Epithelial cell of prostate (primary cell): Measurements from ENCODE around the gene SLC7A5.
"Not testable (repeated sequence)": the region's sequence is repeated elsewhere in the genome, so short reads cannot be mapped to it uniquely, and the experiment has no call there.

Source experiments
- DNase-seq: peaks from one replicate; pipeline ENCODE4 v3.0.0-alpha.2; 2011; ENCODE audit warnings: low read depth, low spot score
- H3K27ac ChIP-seq: fragments of 450-650 bp; 2 replicates; pipeline ENCODE4 v1.5.1; 2017; ENCODE audit warnings: mild to moderate bottlenecking

SLC7A5 gene

DNA sequence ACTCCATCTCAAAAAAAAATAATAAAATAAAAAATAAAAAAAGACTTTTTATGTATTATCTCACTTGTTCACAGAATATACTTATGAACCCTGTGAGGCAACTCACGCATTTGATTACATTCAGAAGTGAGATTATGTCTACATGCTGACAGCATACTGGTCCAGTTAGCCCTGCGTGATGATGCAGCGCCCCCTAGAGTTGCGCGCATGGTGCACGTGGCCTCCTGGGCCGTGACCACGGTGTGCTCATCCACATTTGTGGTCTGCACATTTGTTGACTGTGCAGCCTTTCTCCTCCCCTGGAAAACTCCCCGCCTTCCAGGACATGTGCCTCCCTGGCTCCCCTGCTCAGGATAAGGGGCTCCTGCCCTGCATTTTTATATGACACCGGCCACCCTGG is 20.5 kb upstream of the SLC7A5 start:
- not testable (repeated sequence) for H3K27ac ChIP-seq, DNase-seq

- DNase-seq, H3K27ac ChIP-seq: not testable (repeated sequence)
Observed at GRCh38 chr16:87888346-87888745, 19.0 kb upstream of the SLC7A5 start.

DNA sequence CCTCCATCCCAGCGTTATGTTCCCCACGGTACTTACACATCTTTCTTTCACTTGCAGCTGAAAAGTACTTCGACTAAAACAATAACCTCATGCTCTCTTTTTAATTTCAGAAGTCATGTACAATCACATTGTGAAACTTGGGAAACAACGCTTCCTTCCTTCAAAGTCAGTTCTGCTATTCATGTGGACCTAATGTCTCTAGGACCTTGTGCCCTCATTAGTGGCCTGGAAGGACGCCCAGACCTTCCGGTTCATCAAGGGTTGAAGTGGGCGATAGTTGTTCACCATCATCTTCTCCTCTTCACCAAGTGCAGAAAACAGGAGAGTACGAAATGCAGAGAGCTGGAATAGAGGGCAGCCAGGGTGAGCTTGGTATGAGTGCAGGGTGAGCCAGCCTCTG is 18.6 kb upstream of the SLC7A5 start:
- not testable (repeated sequence) for DNase-seq, H3K27ac ChIP-seq

DNA sequence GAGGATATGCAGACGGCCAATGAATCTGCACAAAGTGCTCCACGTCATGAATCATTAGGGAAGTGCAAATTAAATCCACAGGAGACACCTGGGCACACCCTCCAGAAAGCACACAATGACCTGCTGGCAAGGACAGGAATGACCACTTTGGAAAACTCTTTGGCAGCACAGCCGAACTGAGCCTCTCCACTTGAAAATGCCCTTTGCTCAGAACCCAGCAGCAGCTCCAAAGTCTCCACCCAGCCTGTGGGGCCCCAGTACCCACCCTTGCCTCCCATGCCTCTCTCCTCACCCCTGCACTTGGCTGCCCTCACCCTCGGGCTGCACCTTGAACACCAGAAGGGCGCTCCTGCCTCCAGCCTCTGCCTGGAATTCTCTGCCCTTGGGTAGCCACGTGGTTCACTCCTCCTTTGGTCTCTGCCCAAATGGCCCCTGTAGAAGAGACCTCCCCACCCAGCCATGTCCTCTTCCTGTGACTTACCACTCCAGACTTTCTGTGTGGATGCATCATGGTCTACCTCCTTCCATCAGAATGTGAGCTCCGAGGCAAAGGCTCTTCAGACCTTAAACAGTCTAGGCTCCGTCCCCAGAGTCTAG is 16.2 kb upstream of the SLC7A5 start:
- not testable (repeated sequence) for H3K27ac ChIP-seq, DNase-seq

- no peak for DNase-seq
- no peak overlapping the region for H3K27ac ChIP-seq
Observed at GRCh38 chr16:87882436-87883019, 13.2 kb upstream of the SLC7A5 start.

DNA sequence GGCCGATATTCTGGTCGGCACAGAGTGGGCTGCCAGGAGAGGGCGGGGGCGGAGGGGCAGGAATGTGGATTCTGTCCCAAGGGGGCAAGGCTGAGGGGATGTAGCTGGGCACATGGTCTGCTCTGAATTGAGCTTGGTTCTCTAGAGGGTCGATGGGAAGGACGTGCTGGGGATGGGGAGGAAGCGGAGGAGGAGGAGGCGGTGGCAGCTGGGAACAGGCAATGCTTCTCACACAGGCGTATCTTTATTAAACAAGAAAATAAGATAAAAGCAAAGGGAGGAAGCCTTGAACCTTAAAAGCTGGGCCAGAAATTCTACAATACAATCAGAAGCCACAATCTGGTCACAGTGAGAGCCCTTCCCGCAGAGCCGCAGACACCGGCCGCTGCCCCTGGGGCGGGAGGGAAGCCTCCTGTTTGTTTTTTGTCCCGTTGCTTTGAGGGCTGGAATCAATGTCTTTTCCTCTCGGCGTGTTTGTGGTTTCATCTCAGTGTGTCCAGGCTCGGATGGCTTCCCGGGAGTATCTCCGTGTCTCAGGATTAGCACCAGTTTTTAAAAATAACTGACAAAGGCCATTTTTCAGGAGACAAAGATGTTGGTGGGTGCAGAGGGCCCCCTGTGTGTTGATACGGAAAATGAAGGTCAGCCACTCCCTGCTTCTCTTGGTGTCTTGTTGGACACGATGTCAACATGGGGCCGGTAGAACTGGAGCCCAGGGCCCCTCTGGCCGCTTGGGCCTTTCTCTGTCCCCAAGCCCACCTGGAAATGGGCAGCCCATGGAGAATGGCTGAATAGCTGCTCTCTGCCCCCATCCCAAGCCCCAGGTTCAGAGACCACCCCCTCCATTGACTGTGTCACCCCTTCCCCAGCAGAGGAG is 12.3 kb upstream of the SLC7A5 start:
- DNase-seq = no peak
- no peak overlapping the region for H3K27ac ChIP-seq

- no peak overlapping the region for H3K27ac ChIP-seq
- DNase-seq = no peak
Observed at GRCh38 chr16:87880117-87880696, 10.9 kb upstream of the SLC7A5 start.

GRCh38 chr16:87879411-87880013 is 10.2 kb upstream of the SLC7A5 start:
- H3K27ac ChIP-seq, DNase-seq: not testable (repeated sequence)

DNA sequence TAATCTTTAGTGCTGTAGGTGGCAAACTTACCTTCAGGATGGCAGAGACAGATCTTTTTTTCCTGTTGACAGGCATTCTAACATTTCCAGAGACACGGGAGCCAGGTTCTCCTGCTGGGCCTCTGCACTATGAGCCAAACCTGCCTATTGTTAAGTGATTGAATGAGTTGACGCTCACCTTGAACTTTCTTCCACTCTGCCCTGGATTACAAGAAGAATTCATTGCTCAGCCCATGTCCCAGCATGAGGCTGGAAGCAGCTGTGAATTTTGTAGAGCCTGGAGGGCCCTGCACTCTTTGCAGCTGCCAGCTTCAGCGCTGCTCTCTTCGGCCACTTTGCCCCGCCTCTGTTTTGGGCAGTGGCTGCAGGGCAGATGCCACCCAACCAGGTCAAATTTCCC is 9.4 kb upstream of the SLC7A5 start:
- no peak overlapping the region for H3K27ac ChIP-seq
- no peak for DNase-seq

DNA sequence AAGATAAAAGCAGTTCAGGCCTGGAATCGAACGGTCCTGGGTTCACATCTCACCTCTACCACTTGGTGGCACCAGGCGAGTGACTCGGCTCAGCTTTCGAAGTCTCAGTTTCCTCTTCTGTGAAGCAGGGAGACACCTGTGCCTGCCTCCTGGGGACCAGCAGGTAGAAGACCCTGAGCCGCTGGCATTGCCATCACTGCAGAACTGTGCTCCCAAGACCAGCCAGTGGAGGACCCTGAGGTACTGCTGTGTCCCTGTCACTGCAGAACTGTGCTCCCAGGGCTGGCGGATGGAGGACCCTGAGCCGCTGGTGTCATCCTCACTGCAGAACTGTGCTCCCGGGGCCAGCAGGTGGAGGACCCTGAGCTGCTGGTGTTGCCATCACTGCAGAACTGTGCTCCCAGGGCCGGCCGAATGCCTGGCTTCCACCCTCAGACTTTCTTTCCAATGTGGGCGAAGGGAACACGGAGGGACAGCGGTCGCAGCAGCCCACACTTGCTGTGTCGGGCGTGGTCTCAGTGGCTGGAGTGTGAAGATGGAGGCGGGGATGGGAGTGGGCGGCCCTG is 8.7 kb upstream of the SLC7A5 start:
- H3K27ac ChIP-seq = no peak overlapping the region
- DNase-seq = no peak

GRCh38 chr16:87874639-87875427 is 5.5 kb upstream of the SLC7A5 start:
- DNase-seq = no peak
- no peak overlapping the region for H3K27ac ChIP-seq

- peak overlapping the region; percentile 70 for H3K27ac ChIP-seq
- DNase-seq = not testable (repeated sequence)
Observed at GRCh38 chr16:87870418-87871291, 1.3 kb upstream of the SLC7A5 start.

- peak overlapping the region; percentile 70 for H3K27ac ChIP-seq
Observed at GRCh38 chr16:87869879-87870417, 641 bp upstream of the SLC7A5 start.

GRCh38 chr16:87868254-87869029 is 865 bp downstream of the SLC7A5 start:
- DNase-seq = peak; percentile 74
- peak overlapping the region; percentile 69 for H3K27ac ChIP-seq

More at GRCh38 chr16:87869879-87870417, 641 bp upstream of the SLC7A5 start:
- not testable (repeated sequence) for DNase-seq

GRCh38 chr16:87865902-87866555 is 3.3 kb downstream of the SLC7A5 start:
- H3K27ac ChIP-seq = peak overlapping the region; percentile 69
- not testable (repeated sequence) for DNase-seq

- no peak for DNase-seq
- peak overlapping the region; percentile 69 for H3K27ac ChIP-seq
Observed at GRCh38 chr16:87864331-87864989, 4.8 kb downstream of the SLC7A5 start.
